Kidney (tissue), 14 donors: ENCODE measurements around the gene CTNNAL1. TPM values are rescaled to one million over a fixed set of nuclear protein-coding genes. Genes with fewer than 3 reads are reported as not detected.

Source experiments
- DNase-seq, 5 donors: peaks; one replicate each; pipeline ENCODE4 v3.0.0-alpha.2; 2013 to 2020
- FAIRE-seq: peaks from 2 replicates; lab custom pipeline; 2012; peaks lifted over from hg19 to GRCh38; lab: Jason Lieb, UNC
- H3K27ac ChIP-seq, 2 donors: one replicate each; pipeline ENCODE4 v1.7.0; 2013; ENCODE audit warnings: low read depth in 2 of 2, low read length in 2 of 2, inconsistent platforms in 1 of 2
- H3K27me3 ChIP-seq: one replicate; pipeline ENCODE4 v1.7.1; 2013; ENCODE audit warnings: low read length, inconsistent platforms; ENCODE audit not compliant: control insufficient read depth, insufficient read depth
- H3K36me3 ChIP-seq, 3 donors: one replicate each; pipeline versions ENCODE4 v1.7.0 to v1.7.1; 2013; ENCODE audit warnings: low read length in 3 of 3, control low read depth in 1 of 3, inconsistent platforms in 1 of 3; ENCODE audit not compliant: insufficient read depth in 3 of 3, control insufficient read depth in 2 of 3
- H3K4me1 ChIP-seq, 3 donors: one replicate each; pipeline versions ENCODE4 v1.7.0 to v1.7.1; 2013; ENCODE audit warnings: low read length in 3 of 3, inconsistent platforms in 1 of 3, low read depth in 1 of 3; ENCODE audit not compliant: control insufficient read depth in 2 of 3, insufficient read depth in 2 of 3
- H3K4me3 ChIP-seq, 3 donors: one replicate each; pipeline versions ENCODE4 v1.7.0 to v1.8.1; 2013; ENCODE audit warnings: low read length in 3 of 3, control low read depth in 1 of 3, inconsistent platforms in 1 of 3
- H3K9ac ChIP-seq, 3 donors: one replicate each; pipeline versions ENCODE4 v1.7.0 to v1.7.1; 2013; ENCODE audit warnings: low read length in 3 of 3, control low read depth in 1 of 3, inconsistent platforms in 1 of 3
- H3K9me3 ChIP-seq, 3 donors: one replicate each; pipeline versions ENCODE4 v1.7.0 to v1.7.1; 2013; ENCODE audit warnings: low read length in 3 of 3, control low read depth in 1 of 3, inconsistent platforms in 1 of 3; ENCODE audit not compliant: control insufficient read depth in 2 of 3, insufficient read depth in 1 of 3
- CTCF ChIP-seq: IDR thresholded peaks from 3 replicates; pipeline ENCODE4 v1.5.1; 2012; ENCODE audit warnings: mild to moderate bottlenecking, moderate library complexity, borderline replicate concordance; ENCODE audit not compliant: insufficient read depth; ENCODE audit errors: extremely low read depth
- intact Hi-C: fragments of 100-400 bp; cut with DNase I; formaldehyde crosslinking; loops from one replicate; pipeline ENCODE4 v1.11.1; 2022
- polyA plus RNA-seq: library from polyadenylated mRNA; stranded (reverse); fragments of 350-450 nt; fragmentation: Illumina TruSeq; extraction: RNeasy Lipid Tissue Mini Kit (QIAGEN cat#74804); gene quantifications from one replicate; pipeline ENCODE4 v1.2.3, GENCODE V29; 2014; ENCODE audit warnings: low read depth, low replicate concordance; ENCODE audit not compliant: insufficient read depth
- total RNA-seq: library from RNA; stranded (reverse); fragmentation: NEBNext Ultra II Directional; extraction: Animal tissue kit (Norgen Biotek cat#: 25700); gene quantifications from one replicate; pipeline ENCODE4 v1.2.1, GENCODE V29; 2021
- donor health status: control.
- donor health status: control.
- donor health status: control.
- donor health status: control.
- donor health status: control.
- donor health status: DM: yes; HTN: yes; CAD: no.
- donor health status: Normal renal cell carcinoma (clear cell type).

Gene CTNNAL1
- total and polyA plus RNA-seq, 2 donors from 2014 or later, result 38.6 to 54.8 TPM

GRCh38 chr9:109002141-109002540 lies 11.2 kb downstream of the CTNNAL1 start:
- no peaks in the 10 kb centered on the region for H3K4me1 ChIP-seq
- H3K27ac ChIP-seq, result no peak overlapping the region
- H3K27me3 ChIP-seq, result no peaks in the 10 kb centered on the region
- no peak overlapping the region for H3K4me3 ChIP-seq
- peaks cover 0 to 11% (median 0%) of the 10 kb centered on the region in 3 donors for H3K9me3 ChIP-seq
- intact Hi-C loops, result no loop called here
- TF ChIP-seq CTCF, result no peak
- H3K9ac ChIP-seq, result no peak overlapping the region
- FAIRE-seq (no peak), DNase-seq (no peak)
- no peaks in the 10 kb centered on the region for H3K36me3 ChIP-seq

- H3K27ac ChIP-seq, result no peak overlapping the region
- intact Hi-C loops, result no loop called here
- H3K4me3 ChIP-seq, result no peak overlapping the region
- FAIRE-seq (no peak), DNase-seq (no peak)
- no peaks in the 10 kb centered on the region for H3K36me3 ChIP-seq
- TF ChIP-seq CTCF, result no peak
- H3K9me3 ChIP-seq, result peaks cover 0 to 11% (median 0%) of the 10 kb centered on the region in 3 donors
- H3K9ac ChIP-seq, result no peak overlapping the region
- H3K4me1 ChIP-seq, result peaks cover 0 to 2% (median 0%) of the 10 kb centered on the region in 3 donors
- no peaks in the 10 kb centered on the region for H3K27me3 ChIP-seq
Measured at GRCh38 chr9:109001275-109001676, 12.0 kb downstream of the CTNNAL1 start.

GRCh38 chr9:108997112-108997511 lies 16.2 kb downstream of the CTNNAL1 start:
- Histone ChIP-seq H3K27ac (no peak overlapping the region), H3K4me3 (no peak overlapping the region), H3K36me3 (no peaks in the 10 kb centered on the region), H3K9ac (no peak overlapping the region), H3K9me3 (no peaks in the 10 kb centered on the region), H3K4me1 (peaks cover 0 to 12% (median 4%) of the 10 kb centered on the region in 3 donors), H3K27me3 (no peaks in the 10 kb centered on the region)
- FAIRE-seq, result no peak
- no peak for DNase-seq
- no peak for TF ChIP-seq CTCF
- intact Hi-C loops, result no loop called here

- no peaks in the 10 kb centered on the region for H3K27me3 ChIP-seq
- H3K4me1 ChIP-seq, result peaks cover 0 to 12% (median 4%) of the 10 kb centered on the region in 3 donors
- H3K36me3 ChIP-seq, result no peaks in the 10 kb centered on the region
- no peak overlapping the region for H3K4me3 ChIP-seq
- peak overlapping the region in 1 of 2 donors; percentile 24 for H3K27ac ChIP-seq
- no peak for TF ChIP-seq CTCF
- intact Hi-C loops, result no loop called here
- peak; percentile 62 for FAIRE-seq
- no peak for DNase-seq
- no peak overlapping the region for H3K9ac ChIP-seq
- no peaks in the 10 kb centered on the region for H3K9me3 ChIP-seq
Measured at GRCh38 chr9:108996643-108997042, 16.7 kb downstream of the CTNNAL1 start.
